Large intestine (tissue), 3 donors: ENCODE results near the gene YY1. TPM values are rescaled to one million over a fixed set of nuclear protein-coding genes. Genes with fewer than 3 reads are reported as not detected.
"Not testable (repeated sequence)": the region's sequence is repeated elsewhere in the genome, so short reads cannot be mapped to it uniquely, and the experiment has no call there.

ENCODE experiments used
- DNase-seq, 2 donors: peaks; one replicate each; pipeline versions ENCODE4 v3.0.0 to v3.0.0-alpha.2; 2013
- H3K27ac ChIP-seq: one replicate; pipeline ENCODE4 v1.5.1; 2013; ENCODE audit warnings: low read length
- H3K27me3 ChIP-seq: 2 replicates; pipeline ENCODE4 v1.6.1; 2013; ENCODE audit warnings: low read length; ENCODE audit not compliant: control insufficient read depth, insufficient read depth
- H3K36me3 ChIP-seq: 2 replicates; pipeline ENCODE4 v1.6.1; 2013; ENCODE audit warnings: low read length; ENCODE audit not compliant: control insufficient read depth, insufficient read depth
- H3K4me1 ChIP-seq: one replicate; pipeline ENCODE4 v1.6.1; 2013; ENCODE audit warnings: low read length; ENCODE audit not compliant: control insufficient read depth, insufficient read depth
- H3K4me3 ChIP-seq: one replicate; pipeline ENCODE4 v1.5.1; 2013; ENCODE audit warnings: low read length
- H3K9me3 ChIP-seq: one replicate; pipeline ENCODE4 v1.6.1; 2013; ENCODE audit warnings: mild to moderate bottlenecking, low read depth, low read length, moderate library complexity; ENCODE audit not compliant: control insufficient read depth
- WGBS: methylation state at CpG from one replicate; pipeline ENCODE4 v1.1.5; 2013; ENCODE audit warnings: low lambda C conversion rate; ENCODE audit not compliant: insufficient coverage; 5-methylcytosine and 5-hydroxymethylcytosine counted together
- polyA plus RNA-seq: library from polyadenylated mRNA; unstranded; fragments of 120-200 nt; gene quantifications from one replicate; pipeline ENCODE4 v1.2.1, GENCODE V29; 2013

YY1 gene
- polyA plus RNA-seq, 1 donor, result 74.3 TPM

DNA sequence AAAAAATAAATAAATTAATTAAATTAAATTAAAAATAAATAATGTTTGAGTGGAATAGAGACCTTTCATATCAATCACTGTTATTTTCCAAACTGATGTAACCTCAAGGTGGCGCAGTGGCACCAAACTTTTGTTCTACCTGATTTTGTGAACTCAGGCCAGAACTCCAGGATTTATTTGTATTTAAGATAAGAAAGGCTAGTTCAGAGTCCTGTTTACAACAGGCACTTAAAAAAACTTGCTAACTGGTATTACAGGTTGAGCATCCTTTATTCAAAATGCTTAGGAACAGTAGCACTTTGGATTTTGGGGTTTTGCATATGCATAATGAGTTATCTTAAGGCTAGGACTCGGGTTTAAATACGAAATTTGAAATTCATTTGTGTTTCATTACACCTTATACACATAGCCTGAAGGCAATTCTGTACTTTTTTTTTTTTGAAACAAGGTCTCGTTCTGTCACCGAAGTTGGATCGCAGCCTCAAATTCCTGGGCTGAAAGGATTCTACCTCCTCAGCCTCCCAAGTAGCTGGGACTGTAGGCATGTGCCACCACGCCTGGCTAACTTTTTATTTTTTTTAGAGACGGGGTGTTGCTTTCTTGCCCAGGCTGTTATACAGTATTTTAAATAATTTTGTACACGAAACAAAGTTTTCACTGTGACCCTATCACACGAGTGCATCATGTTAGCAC, 32.4 kb downstream of the YY1 start:
- DNase-seq, result peak; percentile 42 to 70
- Histone ChIP-seq H3K4me1 (peaks cover 4% of the 10 kb centered on the region), H3K27me3 (no peaks in the 10 kb centered on the region), H3K4me3 (no peak overlapping the region), H3K27ac (no peak overlapping the region), H3K36me3 (peaks cover 17% of the 10 kb centered on the region), H3K9me3 (no peaks in the 10 kb centered on the region)
- 17% methylated on average over 2 of the region's 10 CpGs for WGBS

DNA sequence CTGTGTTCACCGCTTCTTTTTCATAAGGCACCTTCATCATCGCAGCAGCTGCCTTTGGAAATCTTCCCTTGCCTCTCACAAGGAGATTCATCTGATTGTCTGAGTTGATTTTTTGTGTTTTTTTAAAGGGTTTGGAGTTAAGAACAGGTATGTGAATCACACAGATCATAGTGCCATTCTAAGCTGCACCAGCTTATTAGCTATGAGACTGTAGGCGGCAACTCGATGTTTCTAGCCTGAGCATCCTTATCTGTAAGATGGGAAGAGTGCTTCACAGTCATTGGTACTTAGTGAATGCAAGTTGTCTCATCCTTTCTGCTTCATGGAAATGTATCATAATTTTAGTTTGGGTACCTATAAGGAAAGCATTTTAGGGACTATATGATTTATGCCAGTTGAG, 35.3 kb downstream of the YY1 start:
- H3K27me3 ChIP-seq, result no peaks in the 10 kb centered on the region
- DNase-seq, result no peak
- no peaks in the 10 kb centered on the region for H3K9me3 ChIP-seq
- no peaks in the 10 kb centered on the region for H3K4me1 ChIP-seq
- WGBS, result 90% methylated on average over 2 of the region's 4 CpGs
- peaks cover 15% of the 10 kb centered on the region for H3K36me3 ChIP-seq
- no peak overlapping the region for H3K4me3 ChIP-seq
- H3K27ac ChIP-seq, result no peak overlapping the region

DNA sequence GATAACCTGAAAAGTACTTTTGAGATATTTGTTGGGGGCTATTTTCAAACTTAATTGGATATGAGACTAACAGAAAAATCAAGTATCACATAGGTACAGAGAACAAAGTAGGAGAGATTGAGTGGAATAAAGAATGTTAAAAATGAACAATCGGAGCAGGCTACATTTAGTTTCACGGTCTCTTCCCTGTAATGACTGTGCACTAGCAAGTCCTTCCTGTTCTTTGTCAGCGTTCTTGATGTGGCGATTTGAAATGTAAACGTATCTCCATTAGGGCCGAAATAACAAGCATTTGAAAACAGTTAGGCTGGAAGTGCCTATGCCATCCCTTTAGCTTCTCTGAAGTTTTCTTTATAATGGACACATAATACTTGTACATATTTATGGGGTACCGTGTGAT, 36.3 kb downstream of the YY1 start:
- WGBS, result no CpG with 5 or more reads among the region's 7 CpGs
- no peak overlapping the region for H3K4me3 ChIP-seq
- H3K4me1 ChIP-seq, result no peaks in the 10 kb centered on the region
- H3K27ac ChIP-seq, result no peak overlapping the region
- peaks cover 15% of the 10 kb centered on the region for H3K36me3 ChIP-seq
- DNase-seq, result no peak
- no peaks in the 10 kb centered on the region for H3K9me3 ChIP-seq
- no peaks in the 10 kb centered on the region for H3K27me3 ChIP-seq

DNA sequence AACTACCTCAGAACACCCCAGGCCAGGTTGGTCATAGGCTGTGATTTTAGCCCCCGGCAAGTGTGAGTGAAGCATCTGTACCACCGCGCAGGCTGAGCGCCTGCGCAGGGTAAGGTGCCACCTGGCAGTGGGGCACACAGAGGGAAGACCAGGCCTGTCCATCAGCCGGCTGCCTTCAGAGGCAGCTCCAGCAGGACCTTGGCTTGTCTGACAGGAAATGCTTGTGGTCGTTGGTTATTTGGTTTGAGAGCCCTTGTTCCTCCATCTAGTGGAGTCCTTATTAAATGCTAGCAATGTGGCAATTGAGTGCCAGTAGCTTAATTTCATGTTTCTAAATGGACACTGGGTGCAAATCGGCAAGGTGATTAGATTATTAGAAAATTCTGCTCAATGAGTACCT, 39.8 kb downstream of the YY1 start:
- no peaks in the 10 kb centered on the region for H3K4me1 ChIP-seq

DNA sequence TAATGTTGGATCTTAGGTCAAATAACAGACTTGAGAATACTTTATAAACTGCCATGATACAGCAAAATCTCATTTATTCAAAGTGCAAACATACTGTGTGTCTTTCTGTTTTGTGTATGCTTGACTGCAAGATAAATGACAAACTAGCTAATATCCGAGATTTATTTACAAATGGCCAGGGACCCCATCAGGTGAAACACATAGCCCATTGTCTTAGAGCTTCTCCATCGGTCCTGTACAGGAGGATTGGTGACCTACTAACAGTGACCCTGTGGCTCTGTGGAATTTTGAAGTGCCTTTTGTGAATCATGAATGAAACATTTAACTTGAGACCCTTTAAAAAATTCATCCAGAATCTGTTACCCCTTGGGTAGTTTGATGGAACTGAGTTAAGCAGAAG, 40.2 kb downstream of the YY1 start:
- no peak for DNase-seq
- H3K27me3 ChIP-seq, result no peaks in the 10 kb centered on the region
- H3K4me3 ChIP-seq, result no peak overlapping the region
- no CpG with 5 or more reads among the region's 2 CpGs for WGBS
- H3K4me1 ChIP-seq, result no peaks in the 10 kb centered on the region
- no peaks in the 10 kb centered on the region for H3K9me3 ChIP-seq
- no peak overlapping the region for H3K27ac ChIP-seq
- H3K36me3 ChIP-seq, result peaks cover 26% of the 10 kb centered on the region

More for the DNA sequence above, 39.8 kb downstream of the YY1 start:
- Histone ChIP-seq H3K27me3 (no peaks in the 10 kb centered on the region), H3K9me3 (no peaks in the 10 kb centered on the region), H3K36me3 (peaks cover 26% of the 10 kb centered on the region), H3K27ac (no peak overlapping the region), H3K4me3 (no peak overlapping the region)
- no peak for DNase-seq
- 100% methylated on average over 1 of the region's 8 CpGs for WGBS

DNA sequence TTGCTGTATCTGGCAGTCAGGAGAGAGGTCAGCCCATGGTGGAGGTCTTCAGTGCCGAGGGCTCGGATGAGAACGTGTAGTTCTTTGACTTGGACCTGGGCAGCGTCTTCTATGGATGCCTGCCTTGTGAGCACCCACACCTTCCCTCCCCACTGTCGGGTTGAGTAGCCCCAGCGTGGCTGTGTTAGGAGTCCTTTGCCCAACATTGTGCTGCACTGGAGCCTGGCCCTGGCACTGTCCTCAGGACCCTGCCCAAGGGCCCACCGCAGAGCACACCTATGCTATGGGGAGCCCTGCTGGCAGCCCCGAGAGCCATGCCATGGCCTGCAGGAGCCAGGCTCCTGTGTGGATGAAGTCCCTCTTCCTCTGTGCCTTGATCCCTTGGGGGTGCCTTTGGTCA, 40.6 kb downstream of the YY1 start:
- no CpG with 5 or more reads among the region's 8 CpGs for WGBS
- peaks cover 26% of the 10 kb centered on the region for H3K36me3 ChIP-seq
- DNase-seq, result no peak
- no peak overlapping the region for H3K27ac ChIP-seq
- no peaks in the 10 kb centered on the region for H3K27me3 ChIP-seq
- no peak overlapping the region for H3K4me3 ChIP-seq
- no peaks in the 10 kb centered on the region for H3K9me3 ChIP-seq
- H3K4me1 ChIP-seq, result peaks cover 3% of the 10 kb centered on the region

DNA sequence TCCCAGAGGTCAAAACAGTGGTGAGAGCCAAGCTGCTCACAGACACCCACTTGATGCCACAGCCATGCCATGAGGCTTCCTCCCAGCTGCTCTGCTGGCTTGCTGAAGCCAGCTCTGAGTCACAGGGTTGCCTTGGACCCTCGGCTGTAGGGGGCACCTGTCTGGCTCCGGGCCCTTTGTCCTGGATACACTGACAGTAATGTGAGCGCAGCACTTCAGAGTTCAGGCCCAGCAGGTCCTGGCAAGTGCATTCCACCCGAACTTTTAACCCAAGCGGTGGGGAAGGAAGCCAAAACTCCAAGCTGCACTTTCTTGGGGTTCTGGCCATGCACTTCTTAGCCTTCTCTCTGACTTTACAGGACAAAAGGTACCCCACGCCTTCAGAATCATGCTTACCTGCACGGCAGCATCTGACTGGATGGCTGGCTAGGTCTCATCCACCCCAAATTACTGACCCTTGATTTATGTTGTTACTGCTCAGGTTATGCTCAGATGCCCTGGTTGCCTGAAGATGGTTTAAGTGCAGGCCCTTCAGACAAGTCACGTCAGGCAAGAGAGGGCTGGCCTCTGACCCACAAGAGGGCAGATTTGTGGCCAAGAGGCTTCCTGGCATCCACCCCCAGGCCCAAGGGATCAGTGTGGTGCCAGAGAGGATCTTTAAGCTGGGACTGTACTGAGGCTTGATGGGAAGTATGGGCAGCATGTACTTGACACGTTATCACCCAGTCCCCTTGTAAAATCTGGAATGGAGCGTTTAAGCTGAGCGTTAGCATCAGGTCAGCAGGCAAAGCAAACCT, 42.5 kb downstream of the YY1 start:
- H3K27ac ChIP-seq, result no peak overlapping the region
- 100% methylated on average over 1 of the region's 11 CpGs for WGBS
- H3K36me3 ChIP-seq, result peaks cover 19% of the 10 kb centered on the region
- no peaks in the 10 kb centered on the region for H3K27me3 ChIP-seq
- H3K4me1 ChIP-seq, result peaks cover 4% of the 10 kb centered on the region
- no peaks in the 10 kb centered on the region for H3K9me3 ChIP-seq
- H3K4me3 ChIP-seq, result no peak overlapping the region
- DNase-seq, result no peak

DNA sequence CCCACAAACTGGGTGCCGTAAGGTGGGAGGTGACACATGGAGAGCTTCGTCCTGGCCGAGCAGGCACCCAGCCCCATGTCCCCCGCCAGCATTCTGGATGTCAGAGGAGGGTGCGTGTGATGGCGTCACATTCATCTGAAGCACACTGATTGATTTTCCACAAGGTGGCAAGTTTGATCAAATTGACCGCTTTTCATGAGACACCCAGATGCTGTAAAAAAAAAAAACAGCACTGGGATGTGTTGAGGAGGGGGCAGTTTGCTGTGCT, 43.1 kb downstream of the YY1 start:
- WGBS, result 100% methylated on average over 1 of the region's 7 CpGs
- peaks cover 15% of the 10 kb centered on the region for H3K36me3 ChIP-seq
- no peak overlapping the region for H3K27ac ChIP-seq
- no peak overlapping the region for H3K4me3 ChIP-seq
- no peaks in the 10 kb centered on the region for H3K27me3 ChIP-seq
- no peak for DNase-seq
- peaks cover 4% of the 10 kb centered on the region for H3K4me1 ChIP-seq
- no peaks in the 10 kb centered on the region for H3K9me3 ChIP-seq

DNA sequence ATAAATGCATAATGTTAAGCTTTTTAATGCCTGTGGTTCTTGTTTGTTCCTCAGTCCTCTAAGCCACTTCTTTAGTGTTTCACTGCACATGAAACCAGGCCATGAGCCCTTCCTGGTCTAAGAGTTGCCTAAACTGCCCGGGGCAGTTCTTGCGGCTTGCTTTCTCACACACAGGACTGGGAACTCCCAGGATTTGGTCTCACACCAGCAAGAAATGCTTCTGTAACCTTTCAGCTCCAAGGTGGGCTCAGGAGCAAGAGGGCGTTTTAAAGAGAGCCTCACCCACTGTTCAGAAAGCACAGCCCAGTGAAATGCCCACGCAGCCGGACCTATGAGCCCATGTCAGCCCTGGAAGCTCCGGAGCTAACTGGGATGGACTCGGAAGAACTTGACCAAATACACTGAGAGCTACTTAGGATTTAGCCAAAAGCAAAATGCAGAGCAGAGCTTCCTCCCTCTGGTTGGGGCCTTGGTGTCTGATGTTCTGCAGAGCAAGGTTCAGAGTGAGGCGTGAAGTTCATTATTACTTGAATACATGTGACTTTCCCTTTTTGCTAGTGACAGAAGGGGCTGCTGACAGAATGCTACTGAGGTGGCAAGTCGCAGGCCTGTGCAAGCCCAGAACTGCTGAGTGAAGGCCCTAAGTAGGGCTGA, 43.9 kb downstream of the YY1 start:
- WGBS, result no CpG with 5 or more reads among the region's 9 CpGs
- no peaks in the 10 kb centered on the region for H3K27me3 ChIP-seq
- H3K4me1 ChIP-seq, result peaks cover 4% of the 10 kb centered on the region
- no peak for DNase-seq
- H3K4me3 ChIP-seq, result no peak overlapping the region
- H3K9me3 ChIP-seq, result no peaks in the 10 kb centered on the region
- H3K36me3 ChIP-seq, result peaks cover 11% of the 10 kb centered on the region
- no peak overlapping the region for H3K27ac ChIP-seq

DNA sequence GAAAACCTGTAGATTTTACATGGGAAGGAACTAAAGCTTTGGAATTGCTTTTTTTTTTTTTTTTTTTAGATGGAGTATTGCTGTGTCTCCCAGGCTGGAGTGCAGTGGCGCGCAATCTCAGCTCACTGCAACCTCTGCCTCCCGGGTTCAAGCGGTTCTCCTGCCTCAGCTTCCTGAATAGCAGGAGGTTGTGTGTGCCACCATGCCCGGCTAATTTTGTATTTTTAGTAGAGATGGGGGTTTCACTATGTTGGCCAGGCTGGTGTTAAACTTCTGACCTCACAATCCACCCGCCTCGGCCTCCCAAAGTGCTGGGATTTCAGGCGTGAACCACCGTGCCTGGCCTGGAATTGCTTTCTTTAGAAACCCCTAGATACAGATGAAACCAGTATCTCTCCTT, 44.5 kb downstream of the YY1 start:
- DNase-seq, H3K27me3 ChIP-seq, H3K4me1 ChIP-seq, H3K27ac ChIP-seq, H3K4me3 ChIP-seq, H3K9me3 ChIP-seq: not testable (repeated sequence)
- WGBS, result no CpG with 5 or more reads among the region's 9 CpGs
- peaks cover 11% of the 10 kb centered on the region for H3K36me3 ChIP-seq
